GM18868 (cell line): ENCODE data around the gene FPGS.
"Not testable (repeated sequence)": the region's sequence is repeated elsewhere in the genome, so short reads cannot be mapped to it uniquely, and the experiment has no call there.

Experiments used
- ATAC-seq: cut with Tn5 transposase; IDR thresholded peaks from one replicate; pipeline ENCODE4 v1.9.1; 2021; ENCODE audit warnings: mild to moderate bottlenecking, moderate library complexity; ENCODE audit not compliant: unreplicated experiment

Gene FPGS

GRCh38 chr9:127770905-127771569 is 31.6 kb upstream of the FPGS start:
- ATAC-seq: peak; percentile 89

- ATAC-seq: no peak
These were observed 31.0 kb upstream of the FPGS start for GRCh38 chr9:127771570-127772189.

GRCh38 chr9:127772603-127773002 is 30.1 kb upstream of the FPGS start:
- ATAC-seq: no peak

- ATAC-seq: no peak
These were observed 29.4 kb upstream of the FPGS start for GRCh38 chr9:127773272-127773671.

GRCh38 chr9:127773981-127774380 is 28.7 kb upstream of the FPGS start:
- no peak for ATAC-seq

DNA sequence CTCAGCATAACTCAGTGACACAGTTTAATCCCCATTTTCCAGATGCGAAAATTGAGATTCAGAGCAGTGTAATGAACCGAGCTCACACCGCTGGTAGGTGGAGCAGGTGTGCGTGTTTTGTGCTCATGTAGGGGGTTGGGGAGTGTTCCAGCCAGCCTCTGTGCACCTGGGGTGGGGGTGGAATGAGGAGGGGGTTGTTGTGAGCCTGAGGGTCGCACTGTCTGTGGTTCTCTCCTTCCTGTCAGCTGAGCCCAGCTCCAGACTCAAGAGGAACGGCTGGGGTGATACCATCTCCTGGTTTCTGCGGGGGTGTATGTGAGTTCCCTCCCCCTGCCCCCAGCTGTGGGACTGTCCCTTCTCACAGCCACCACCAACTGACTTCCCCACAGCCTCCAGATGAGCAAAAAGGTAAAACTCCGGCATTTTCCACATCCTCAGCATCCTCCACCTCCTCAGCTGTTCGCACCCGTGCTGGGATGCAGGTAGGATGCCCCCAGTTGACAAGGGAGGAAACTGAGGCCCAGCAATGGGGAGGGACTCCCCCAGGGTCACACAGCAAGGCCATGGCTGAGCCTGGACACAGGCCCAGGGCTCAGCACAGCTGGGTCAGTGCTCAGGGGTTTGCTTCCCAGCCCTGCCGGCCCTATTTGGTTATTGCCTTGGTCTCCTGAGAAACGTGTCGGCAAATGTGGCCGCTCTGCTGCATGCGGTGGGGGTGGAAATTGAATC is 26.3 kb upstream of the FPGS start:
- ATAC-seq: no peak

DNA sequence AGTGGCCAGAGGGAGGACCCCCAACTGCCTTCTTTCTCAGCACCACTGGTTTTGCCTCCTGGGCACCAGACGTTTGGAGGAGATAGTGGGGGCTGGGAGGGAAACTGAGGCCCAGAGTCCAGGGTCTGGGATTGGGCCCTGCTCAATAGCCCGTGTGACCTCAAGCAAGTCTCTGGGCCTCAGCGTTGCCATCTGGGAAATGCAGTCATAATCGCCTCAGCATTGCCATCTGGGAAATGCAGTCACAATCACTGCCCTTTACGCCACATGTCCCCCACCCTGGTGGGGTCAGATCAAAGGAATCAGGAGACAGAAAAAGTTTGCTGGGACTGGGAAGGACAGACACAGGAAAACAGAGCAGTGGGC is 25.8 kb upstream of the FPGS start:
- no peak for ATAC-seq

- ATAC-seq: no peak
These were observed 25.2 kb upstream of the FPGS start for GRCh38 chr9:127777368-127777980.

- ATAC-seq: peak; percentile 33
These were observed 24.2 kb upstream of the FPGS start, which contains the start of gene SH2D3C for GRCh38 chr9:127778280-127779135. Gene SH2D3C, minus strand, starts transcription at chr9:127778666. Its CDS starts 39 bp downstream, at chr9:127778627.

DNA sequence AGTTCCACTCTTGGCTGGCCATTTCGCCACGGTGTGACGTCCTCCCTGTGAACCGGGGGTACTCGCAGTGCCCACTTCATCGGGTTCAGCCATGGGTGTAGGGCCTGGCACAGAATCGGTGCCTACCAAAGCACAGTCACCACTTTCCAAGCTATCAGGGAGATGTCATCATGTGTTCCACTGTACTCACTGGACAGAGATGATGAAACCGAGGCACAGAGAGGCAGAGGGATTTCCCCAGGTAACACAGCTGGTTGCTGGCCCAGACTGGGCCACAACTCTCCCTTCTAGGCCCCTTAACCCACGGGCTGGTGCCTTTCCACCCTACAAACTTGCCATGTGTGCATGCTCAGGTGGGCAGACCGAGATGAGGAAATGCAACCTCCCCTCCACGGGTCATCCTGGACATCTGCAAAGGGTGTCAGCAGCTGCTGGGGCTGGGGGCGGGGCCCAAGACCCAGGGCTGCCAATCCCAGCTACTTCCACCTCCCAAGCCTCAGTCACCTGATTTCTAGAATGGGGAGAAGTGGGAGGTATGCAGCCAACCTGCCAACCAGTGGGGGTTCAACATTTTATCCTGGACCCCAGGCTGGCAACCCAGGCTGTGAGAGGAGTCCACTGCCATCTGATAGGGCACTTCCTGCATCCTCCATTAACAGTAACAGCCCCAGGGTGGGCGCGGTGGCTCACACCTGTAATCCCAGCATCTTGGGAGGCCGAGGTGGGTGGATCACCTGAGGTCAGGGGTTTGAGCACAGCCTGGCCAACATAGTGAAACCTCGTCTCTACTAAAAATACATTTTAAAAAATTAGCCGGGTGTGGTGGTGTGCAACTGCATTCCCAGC is 23.3 kb upstream of the FPGS start:
- peak; percentile 37 for ATAC-seq

DNA sequence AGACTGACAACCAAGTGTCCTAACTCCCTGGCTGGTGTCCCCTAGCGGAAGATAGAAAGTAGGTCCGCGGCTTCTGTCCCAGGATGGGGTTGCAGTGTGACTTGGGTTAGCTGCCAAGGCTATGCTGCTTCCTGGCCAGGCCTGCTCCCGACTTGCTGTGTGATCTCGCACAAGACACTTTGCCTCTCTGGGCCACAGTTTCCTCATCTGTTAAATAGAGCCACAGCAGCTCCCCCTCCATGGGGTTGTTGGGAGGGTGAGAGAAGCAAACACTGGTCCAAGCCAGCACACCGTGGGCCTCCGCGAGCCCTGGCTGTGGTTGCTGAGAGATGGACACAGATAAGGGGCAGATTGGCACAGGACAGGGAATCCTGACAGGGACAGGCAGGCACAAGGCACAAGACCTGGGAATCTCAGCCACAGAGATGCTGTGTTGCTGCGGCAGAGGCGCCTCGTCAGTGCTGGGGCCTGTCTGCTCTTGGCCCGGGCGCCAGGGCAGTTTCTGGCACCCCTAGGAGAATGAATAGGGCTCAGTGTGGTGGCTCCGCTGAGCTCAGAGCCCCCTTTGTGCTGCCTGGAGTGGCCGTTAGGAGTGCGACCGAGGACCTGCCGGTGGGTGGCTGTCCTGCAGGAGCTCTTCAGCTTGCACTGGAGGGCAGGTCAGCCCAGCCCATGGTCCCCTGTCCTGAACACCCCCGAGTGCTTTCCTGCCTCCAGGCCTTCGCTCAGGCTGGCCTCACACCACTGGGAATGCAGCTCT is 22.4 kb upstream of the FPGS start:
- no peak for ATAC-seq

DNA sequence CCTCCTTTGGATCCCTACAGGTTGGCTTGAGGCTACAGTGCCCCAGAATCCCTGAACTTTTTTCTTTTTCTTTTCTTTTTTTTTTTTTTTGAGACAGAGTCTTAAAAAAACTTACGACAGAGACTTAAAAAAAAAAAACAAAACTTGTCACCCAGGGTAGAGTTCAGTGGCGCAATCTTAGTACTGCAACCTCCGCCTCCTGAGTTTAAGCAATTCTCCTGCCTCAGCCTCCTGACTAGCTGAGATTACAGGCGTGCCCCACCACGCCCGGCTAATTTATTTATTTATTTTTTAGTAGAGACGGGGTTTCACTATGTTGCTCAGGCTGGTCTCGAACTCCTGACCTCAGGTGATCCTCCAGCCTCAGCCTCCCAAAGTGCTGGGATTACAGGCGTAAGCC is 21.8 kb upstream of the FPGS start:
- ATAC-seq: not testable (repeated sequence)

- no peak for ATAC-seq
These were observed 20.9 kb upstream of the FPGS start for GRCh38 chr9:127781806-127782205.

DNA sequence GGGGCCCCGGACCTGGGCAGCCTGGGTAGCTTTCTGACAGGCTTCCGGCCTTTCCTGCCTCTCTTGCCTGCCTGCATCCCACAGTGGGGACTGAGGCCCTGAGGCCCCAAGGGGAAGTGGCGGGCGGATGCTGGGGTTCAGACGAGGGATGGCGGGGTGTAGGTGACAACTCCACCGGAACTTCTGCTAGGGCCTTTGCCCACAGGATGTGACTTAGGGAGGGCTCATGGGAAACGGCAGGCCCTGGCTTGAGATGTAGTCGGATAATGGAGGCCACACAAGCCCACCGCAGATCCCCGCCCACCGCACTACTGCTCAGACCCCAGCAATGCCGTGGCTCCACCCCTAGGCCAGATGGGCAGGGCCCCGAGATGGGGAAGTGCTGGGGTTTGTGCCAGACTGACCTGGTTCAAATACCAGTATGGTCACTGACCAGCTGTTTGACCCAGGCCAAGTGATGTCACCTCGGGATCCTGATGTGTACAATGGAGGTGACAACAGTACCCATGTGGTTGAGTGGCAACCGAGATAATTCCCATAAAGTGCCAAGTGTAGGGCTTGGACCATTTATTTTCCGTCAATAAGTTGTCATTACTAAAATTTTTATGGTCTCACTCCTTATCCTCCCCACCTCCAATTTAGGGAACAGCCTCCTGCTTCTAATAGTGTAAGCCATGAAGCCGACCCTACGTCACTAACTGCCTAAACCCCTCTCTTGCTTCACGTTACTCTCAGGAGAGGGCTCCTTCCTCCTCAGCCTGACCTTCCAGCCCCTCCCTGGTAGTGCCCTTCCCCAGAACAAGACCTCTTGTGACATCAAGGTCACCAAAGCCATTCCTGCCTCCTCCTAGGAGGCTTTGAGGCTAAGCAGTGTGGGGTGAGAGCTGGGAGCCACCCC is 19.3 kb upstream of the FPGS start:
- no peak for ATAC-seq

GRCh38 chr9:127785023-127785932 is 17.4 kb upstream of the FPGS start:
- ATAC-seq: peak; percentile 35

GRCh38 chr9:127785933-127786772 is 16.5 kb upstream of the FPGS start, which contains the start of gene CDK9:
Gene CDK9, plus strand, starts transcription at chr9:127786034. Its CDS starts 115 bp downstream, at chr9:127786149.
- ATAC-seq: peak; percentile 67
